ENCODE results near the gene NIPBL.

DNA sequence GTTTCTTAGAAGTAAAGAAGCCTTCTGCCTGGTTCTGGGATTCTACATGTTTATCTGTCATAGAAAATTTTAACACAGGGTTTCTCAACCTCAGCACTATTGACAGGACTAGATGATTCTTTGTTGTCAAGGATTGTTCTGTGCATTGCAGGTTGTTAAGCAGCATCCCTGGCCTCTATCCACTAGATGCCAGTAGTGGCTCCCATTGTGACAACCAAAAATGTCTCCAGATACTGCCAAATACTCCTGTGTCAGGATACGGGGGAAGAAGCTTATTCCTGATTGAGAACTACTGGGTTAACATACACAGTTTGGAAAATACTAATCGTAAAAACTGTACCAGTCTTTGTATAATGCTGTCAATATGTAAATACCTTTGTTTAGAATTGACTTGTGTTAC lies 167.1 kb downstream of the NIPBL start:
- TF ChIP-seq, protein P1, sequence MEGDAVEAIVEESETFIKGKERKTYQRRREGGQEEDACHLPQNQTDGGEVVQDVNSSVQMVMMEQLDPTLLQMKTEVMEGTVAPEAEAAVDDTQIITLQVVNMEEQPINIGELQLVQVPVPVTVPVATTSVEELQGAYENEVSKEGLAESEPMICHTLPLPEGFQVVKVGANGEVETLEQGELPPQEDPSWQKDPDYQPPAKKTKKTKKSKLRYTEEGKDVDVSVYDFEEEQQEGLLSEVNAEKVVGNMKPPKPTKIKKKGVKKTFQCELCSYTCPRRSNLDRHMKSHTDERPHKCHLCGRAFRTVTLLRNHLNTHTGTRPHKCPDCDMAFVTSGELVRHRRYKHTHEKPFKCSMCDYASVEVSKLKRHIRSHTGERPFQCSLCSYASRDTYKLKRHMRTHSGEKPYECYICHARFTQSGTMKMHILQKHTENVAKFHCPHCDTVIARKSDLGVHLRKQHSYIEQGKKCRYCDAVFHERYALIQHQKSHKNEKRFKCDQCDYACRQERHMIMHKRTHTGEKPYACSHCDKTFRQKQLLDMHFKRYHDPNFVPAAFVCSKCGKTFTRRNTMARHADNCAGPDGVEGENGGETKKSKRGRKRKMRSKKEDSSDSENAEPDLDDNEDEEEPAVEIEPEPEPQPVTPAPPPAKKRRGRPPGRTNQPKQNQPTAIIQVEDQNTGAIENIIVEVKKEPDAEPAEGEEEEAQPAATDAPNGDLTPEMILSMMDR (conservative IDR thresholded peaks at IDR 0.05) = no peak
- no peak for TF ChIP-seq EZH2 (IDR thresholded peaks at IDR 0.05; ENCODE audit: low read depth)
